Measurements from ENCODE around the gene ATP6AP2. TPM values are rescaled to one million over a fixed set of nuclear protein-coding genes. Genes with fewer than 3 reads are reported as not detected.

The ATP6AP2 gene
- total RNA-seq, 1 experiment from 2014 or later: 45.5 TPM

GRCh38 chrX:40578039-40578695, 2.6 kb upstream of the ATP6AP2 start:
- no peaks in the 10 kb centered on the region for H3K4me1 ChIP-seq (replicated peaks; ENCODE audit: insufficient read depth)
- POLR2A ChIA-PET (ENCODE audit: unreplicated experiment): no interaction called here
- DNase-seq: no peak
- intact Hi-C loops (cut with micrococcal nuclease; ENCODE audit: unreplicated experiment): no loop called here
- H3K9me3 ChIP-seq (ENCODE audit: insufficient read depth, low read depth): no peaks in the 10 kb centered on the region
- no peaks in the 10 kb centered on the region for H3F3A ChIP-seq (ENCODE audit: insufficient read depth, low read depth)
- no peaks in the 10 kb centered on the region for H3K36me3 ChIP-seq (ENCODE audit: low read depth)
- H3K79me2 ChIP-seq (ENCODE audit: low read depth): 0 out of 2 replicates have a peak, but pooled peaks cover 6% of the 10 kb centered on the region
- no peak overlapping the region for H3K4me3 ChIP-seq
- H3K4me2 ChIP-seq: no peak overlapping the region
- no TSS peak for BruUV-seq (replicated peaks)
- H3K27me3 ChIP-seq (ENCODE audit: insufficient read depth, low read depth): no peaks in the 10 kb centered on the region
- H3K9me2 ChIP-seq (ENCODE audit: insufficient read depth): no peaks in the 10 kb centered on the region
- CTCF ChIA-PET: no interaction called here
- no peak overlapping the region for H3K27ac ChIP-seq
- H2AFZ ChIP-seq: no peak overlapping the region
- TF ChIP-seq, protein P1, sequence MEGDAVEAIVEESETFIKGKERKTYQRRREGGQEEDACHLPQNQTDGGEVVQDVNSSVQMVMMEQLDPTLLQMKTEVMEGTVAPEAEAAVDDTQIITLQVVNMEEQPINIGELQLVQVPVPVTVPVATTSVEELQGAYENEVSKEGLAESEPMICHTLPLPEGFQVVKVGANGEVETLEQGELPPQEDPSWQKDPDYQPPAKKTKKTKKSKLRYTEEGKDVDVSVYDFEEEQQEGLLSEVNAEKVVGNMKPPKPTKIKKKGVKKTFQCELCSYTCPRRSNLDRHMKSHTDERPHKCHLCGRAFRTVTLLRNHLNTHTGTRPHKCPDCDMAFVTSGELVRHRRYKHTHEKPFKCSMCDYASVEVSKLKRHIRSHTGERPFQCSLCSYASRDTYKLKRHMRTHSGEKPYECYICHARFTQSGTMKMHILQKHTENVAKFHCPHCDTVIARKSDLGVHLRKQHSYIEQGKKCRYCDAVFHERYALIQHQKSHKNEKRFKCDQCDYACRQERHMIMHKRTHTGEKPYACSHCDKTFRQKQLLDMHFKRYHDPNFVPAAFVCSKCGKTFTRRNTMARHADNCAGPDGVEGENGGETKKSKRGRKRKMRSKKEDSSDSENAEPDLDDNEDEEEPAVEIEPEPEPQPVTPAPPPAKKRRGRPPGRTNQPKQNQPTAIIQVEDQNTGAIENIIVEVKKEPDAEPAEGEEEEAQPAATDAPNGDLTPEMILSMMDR (conservative IDR thresholded peaks at IDR 0.05): no peak
- no peak for TF ChIP-seq EZH2 (IDR thresholded peaks at IDR 0.05; ENCODE audit: low read depth)
- no peaks in the 10 kb centered on the region for H4K20me1 ChIP-seq (ENCODE audit: insufficient read depth)

DNA sequence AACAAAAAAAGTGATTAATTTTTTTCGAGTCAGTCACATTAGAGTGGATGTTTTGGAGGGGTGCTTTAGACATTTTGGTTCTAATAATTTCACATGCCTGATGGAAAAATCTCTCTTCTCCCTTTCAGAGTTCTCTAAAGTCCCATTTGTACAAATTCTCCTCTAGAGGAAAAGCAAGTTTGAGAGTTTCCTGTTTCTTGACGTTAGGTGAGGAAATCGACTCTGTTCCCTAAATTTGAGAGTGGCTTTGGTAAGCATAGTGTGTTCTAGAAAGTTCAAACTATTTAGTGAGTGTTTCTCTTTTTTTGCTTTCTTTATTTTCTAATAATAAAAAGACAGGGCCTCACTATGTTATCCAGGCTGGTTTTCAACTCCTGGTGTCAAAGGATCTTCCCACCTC, 1.6 kb upstream of the ATP6AP2 start:
- ChIA-PET POLR2A (ENCODE audit: unreplicated experiment) (no interaction called here), CTCF (no interaction called here)
- Histone ChIP-seq H3K27me3 (ENCODE audit: insufficient read depth, low read depth) (no peaks in the 10 kb centered on the region), H3K9me2 (ENCODE audit: insufficient read depth) (no peaks in the 10 kb centered on the region), H4K20me1 (ENCODE audit: insufficient read depth) (no peaks in the 10 kb centered on the region), H3K9me3 (ENCODE audit: insufficient read depth, low read depth) (no peaks in the 10 kb centered on the region), H3F3A (ENCODE audit: insufficient read depth, low read depth) (no peaks in the 10 kb centered on the region), H3K36me3 (ENCODE audit: low read depth) (no peaks in the 10 kb centered on the region), H3K27ac (no peak overlapping the region), H3K4me1 (replicated peaks; ENCODE audit: insufficient read depth) (no peaks in the 10 kb centered on the region), H3K4me3 (no peak overlapping the region), H3K4me2 (no peak overlapping the region), H3K79me2 (ENCODE audit: low read depth) (0 out of 2 replicates have a peak, but pooled peaks cover 6% of the 10 kb centered on the region), H2AFZ (no peak overlapping the region)
- DNase-seq: no peak
- no TSS peak for BruUV-seq (replicated peaks)
- TF ChIP-seq, protein P1 (conservative IDR thresholded peaks at IDR 0.05): no peak
- TF ChIP-seq EZH2 (IDR thresholded peaks at IDR 0.05; ENCODE audit: low read depth): no peak
- intact Hi-C loops (cut with micrococcal nuclease; ENCODE audit: unreplicated experiment): no loop called here

GRCh38 chrX:40579900-40580536, 752 bp upstream of the ATP6AP2 start:
- POLR2A ChIA-PET (ENCODE audit: unreplicated experiment): no interaction called here
- Histone ChIP-seq H3K27ac (no peak overlapping the region), H3K4me2 (peak overlapping the region; percentile 69), H2AFZ (peak overlapping the region; percentile 66), H3K36me3 (ENCODE audit: low read depth) (no peaks in the 10 kb centered on the region), H3K4me1 (replicated peaks; ENCODE audit: insufficient read depth) (no peaks in the 10 kb centered on the region), H3K79me2 (ENCODE audit: low read depth) (0 out of 2 replicates have a peak, but pooled peaks cover 6% of the 10 kb centered on the region), H3K4me3 (peak overlapping the region; percentile 57; the same call in 1 of the 2 replicates), H3K9me3 (ENCODE audit: insufficient read depth, low read depth) (no peaks in the 10 kb centered on the region), H3K27me3 (ENCODE audit: insufficient read depth, low read depth) (no peaks in the 10 kb centered on the region), H4K20me1 (ENCODE audit: insufficient read depth) (no peaks in the 10 kb centered on the region), H3K9me2 (ENCODE audit: insufficient read depth) (no peaks in the 10 kb centered on the region), H3F3A (ENCODE audit: insufficient read depth, low read depth) (no peaks in the 10 kb centered on the region)
- CTCF ChIA-PET: no interaction called here
- TF ChIP-seq, protein P1 (conservative IDR thresholded peaks at IDR 0.05): no peak
- TF ChIP-seq EZH2 (IDR thresholded peaks at IDR 0.05; ENCODE audit: low read depth): no peak
- BruUV-seq (replicated peaks): no TSS peak
- DNase-seq: no peak
- intact Hi-C loops (cut with micrococcal nuclease; ENCODE audit: unreplicated experiment): no loop called here

Data from PC-9 (cell line).